Posterior vena cava (tissue), 2 donors: ENCODE data around the gene ZFP14. TPM values are rescaled to one million over a fixed set of nuclear protein-coding genes. Genes with fewer than 3 reads are reported as not detected.
A peak's percentile ranks its signal among the peaks of the same experiment; 100 is the strongest.
"Not testable (repeated sequence)": the region's sequence is repeated elsewhere in the genome, so short reads cannot be mapped to it uniquely, and the experiment has no call there.

Source experiments
- DNase-seq: peaks from one replicate; pipeline ENCODE4 v3.0.0-alpha.2; 2020; ENCODE audit warnings: low spot score
- intact Hi-C, 2 donors: fragments of 100-400 bp; cut with DNase I; formaldehyde crosslinking; loops; one replicate each; pipeline versions ENCODE4 v1.14.1 to v1.14.2; 2022 to 2023
- total RNA-seq, 2 donors: library from RNA; stranded (reverse); fragmentation: NEBNext Ultra II Directional; extraction: Animal tissue kit (Norgen Biotek cat#: 25700); gene quantifications; one replicate each; pipeline ENCODE4 v1.2.1, GENCODE V29; 2021
- donor health status: DM: yes; HTN: yes; CAD: no.
- donor health status: DM: yes; HTN: yes; CAD: no.

The ZFP14 gene
- total RNA-seq, 2 donors from 2014 or later = 3.9 to 4.3 TPM

DNA sequence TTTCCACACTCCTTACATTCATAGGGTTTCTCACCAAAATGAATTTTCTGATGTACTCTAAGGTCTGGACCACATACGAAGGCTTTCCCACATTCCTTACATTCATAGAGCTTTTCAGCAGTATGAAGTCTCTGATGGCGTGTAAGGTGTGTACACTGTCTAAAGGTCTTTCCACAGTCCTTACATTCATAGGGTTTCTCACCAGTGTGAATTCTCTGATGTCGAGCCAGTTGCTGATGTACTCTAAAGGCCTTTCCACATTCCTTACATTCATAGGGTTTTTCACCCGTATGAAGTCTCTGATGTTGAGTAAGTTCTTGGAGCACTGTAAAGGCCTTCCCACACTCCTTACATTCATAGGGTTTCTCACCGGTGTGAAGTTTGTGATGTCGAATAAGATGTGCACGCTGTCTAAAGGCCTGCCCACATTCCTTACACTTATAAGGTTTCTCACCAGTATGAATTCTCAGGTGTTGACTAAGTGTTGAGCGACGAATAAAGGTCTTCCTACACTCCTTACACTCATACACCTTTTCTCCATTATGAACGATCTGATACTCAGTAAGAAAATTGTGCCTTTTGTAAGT is 38.1 kb downstream of the ZFP14 start:
- intact Hi-C loops = no loop called here
- no peak for DNase-seq

DNA sequence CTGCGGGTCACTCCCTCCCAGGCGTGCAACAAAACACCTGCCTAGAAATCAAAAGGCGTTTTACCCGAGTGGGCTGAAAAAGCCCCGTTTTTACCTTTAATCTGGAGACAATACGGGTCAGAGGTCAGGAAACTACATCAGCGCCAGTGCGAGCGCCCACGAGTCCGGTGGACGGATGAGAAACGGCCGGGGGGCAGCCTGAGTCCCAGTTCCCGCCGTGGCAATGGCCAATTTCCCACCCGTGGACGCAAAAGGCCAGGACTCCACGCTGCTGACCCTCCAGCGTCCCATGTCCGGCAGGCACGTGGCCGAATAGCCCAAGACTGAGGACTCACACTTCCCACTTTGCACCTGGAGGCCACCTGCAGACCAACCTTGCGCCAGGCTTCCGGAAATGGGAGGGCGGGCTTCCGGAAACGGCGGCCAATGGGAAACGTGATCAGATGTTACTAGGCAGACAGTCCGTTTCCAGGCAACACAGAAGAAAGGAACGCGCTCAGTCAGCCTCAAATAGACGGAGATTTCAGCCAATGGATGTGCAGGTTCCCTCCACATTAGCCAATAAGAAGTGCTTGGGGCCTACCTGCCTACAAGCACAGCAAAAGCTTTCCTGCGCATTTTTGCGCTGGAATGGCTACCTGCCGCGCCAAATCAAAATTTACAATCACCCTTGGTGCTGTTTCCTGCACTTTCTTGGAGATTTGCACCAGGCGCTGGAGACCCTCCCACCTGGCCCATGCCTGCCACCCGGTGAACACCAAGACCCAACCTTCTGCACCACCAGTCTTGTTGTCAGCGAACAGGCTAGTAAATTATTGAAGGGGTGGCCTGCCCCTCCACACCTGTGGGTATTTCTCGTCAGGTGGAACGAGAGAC is 47.4 kb downstream of the ZFP14 start:
- intact Hi-C loops = no loop called here
- peak; percentile 94 for DNase-seq

DNA sequence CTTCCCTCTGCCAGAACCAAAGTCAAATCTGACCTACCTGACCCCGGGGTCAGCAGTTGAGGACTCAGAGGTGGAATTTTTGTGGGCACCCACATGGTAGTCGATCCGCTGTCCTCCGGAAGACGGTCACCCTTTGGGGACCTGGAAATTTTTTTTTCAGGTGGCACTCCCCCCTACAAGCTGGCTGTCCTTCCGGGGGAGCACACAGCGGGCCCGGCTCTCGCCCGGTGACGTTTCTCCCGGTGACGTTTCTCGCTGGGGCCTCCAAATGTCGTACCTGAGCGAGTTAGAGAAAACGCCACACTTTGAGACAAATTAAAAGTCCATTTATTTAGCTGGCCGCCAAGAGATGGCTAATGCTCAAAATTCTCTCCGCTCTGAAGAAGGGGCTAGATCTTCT is 48.8 kb downstream of the ZFP14 start:
- DNase-seq = no peak
- intact Hi-C loops = no loop called here

DNA sequence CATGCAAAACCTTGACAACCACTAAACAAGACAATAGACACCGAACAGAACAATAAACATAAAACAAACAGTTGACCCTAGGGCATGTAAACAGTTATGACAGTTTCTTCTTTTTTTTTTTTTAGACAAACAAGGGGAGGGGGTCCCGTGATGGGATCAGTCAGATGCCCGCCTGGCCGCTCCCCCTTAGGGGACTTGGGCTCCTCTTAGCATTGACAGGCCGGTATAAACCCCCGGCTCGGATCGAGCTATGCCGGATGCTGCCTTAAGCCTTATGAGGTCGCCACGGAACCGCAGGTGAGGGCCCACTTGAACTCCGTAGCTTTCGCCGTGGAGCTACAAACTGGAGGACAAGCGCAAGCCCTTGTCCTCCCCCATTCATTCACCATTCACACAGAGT is 49.5 kb downstream of the ZFP14 start:
- intact Hi-C loops = not testable (repeated sequence)

DNA sequence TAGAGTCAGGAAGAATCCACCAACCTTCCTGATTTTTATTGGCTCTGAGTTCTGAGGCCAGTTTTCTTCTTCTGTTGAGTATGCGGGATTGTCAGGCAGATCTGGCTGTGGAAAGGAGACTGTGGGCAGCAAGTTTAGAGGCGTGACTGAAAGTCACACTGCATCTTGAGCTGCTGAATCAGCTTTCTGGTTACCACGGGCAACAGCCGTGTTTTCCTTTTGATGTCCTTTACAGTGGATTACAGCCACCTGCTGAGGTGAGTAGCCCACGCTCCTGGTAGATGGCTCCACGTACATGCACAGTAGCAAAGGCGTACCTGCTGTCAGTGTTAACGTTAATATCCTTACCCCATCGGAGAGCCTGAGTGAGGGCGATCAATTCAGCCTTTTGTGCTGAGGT is 52.4 kb downstream of the ZFP14 start:
- intact Hi-C loops, DNase-seq: not testable (repeated sequence)

More for the DNA sequence above, 49.5 kb downstream of the ZFP14 start:
- DNase-seq = not testable (repeated sequence)

DNA sequence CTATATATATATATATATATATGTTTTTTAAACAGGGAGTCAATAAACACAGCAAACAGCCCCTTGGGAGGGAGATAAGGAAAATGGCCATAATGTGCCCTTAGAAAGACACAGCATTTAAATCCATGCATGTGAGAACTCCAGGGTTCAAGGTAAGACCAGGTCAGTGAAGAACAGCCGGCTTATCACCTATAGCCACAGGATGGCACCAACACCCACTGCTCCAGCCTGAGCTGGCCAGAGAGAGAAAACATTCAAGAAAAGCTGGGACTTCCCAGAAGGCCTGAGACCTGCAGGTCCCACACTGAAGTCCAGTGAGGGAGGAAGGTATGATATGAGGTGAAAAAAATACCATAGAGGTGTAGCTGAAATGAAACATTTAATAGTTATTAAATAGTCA is 63.8 kb downstream of the ZFP14 start:
- DNase-seq, intact Hi-C loops: not testable (repeated sequence)

DNA sequence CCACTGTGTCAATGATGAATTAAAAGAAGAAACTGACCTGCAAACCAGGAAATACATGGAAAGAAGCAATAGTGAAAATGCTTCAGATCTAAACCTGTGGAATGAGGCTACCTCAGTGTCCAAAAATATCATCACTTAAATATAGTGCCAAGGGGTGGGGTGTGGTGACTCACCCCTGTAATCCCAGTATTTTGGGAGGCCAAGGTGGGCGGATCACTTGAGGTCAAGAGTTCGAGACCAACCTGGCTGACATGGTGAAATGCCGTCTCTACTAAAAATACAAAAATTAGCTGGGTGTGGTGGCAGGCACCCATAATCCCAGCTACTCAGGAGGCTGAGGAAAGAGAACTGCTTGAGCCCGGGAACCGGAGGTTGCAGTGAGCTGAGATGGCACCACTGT is 64.9 kb downstream of the ZFP14 start:
- DNase-seq, intact Hi-C loops: not testable (repeated sequence)

DNA sequence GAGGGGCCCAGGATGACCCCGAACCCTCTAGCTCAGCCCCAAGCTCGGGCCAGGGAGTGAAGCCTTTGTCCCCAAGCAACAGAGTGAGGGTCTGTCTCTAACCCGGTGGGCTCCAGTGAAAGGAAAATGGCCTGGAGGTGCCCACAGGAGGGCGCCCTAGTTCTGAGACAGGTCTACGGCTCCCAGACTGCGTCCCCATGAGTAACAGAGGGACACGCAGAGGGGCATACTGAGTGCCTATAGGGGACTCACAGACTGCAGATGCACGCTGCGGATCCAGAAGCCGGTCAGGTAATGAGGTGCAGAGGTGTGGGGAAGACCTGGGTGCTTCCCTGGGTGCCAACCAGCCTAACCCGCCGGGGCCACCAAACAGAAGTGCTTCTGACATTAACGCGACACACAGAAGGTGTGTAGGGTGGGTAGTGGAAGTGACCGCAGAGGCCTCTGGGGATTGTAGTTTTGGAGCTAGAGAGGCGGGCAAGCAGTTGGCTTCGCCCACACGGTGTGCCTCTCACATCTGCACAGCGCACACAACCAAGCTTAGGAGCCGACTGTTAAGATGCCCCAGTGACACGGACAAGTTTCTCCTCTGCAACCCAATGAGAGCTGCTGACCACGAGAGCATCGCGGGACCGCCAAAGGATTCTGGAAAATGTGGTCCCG is 67.8 kb downstream of the ZFP14 start:
- intact Hi-C loops, DNase-seq: not testable (repeated sequence)

DNA sequence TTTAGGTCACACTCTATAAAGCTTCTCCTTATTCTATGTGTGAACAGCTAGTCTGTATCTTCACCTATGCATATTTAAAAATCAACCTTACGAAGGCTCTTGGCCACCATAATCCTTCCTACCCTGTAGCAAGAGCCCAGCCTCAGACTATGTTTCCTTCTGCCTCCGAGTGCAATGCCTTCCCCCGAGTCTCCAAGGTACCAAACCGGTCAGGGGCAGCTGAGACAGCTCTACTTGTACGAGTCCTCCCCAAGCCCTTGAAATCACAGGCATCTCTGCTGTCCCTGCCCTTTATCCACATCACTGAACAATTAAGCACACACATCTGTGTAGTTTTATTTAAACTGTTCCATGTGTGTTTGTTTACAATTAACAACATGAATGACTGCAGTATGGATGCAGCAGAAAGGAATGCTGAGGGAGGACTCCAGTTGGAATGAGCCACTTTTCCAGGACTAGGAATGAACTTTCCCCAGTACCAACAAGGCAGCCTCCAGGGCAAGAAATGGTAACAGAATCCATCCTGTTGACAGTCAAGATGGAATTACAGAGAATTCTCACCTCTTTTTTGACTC is 68.5 kb downstream of the ZFP14 start:
- intact Hi-C loops, DNase-seq: not testable (repeated sequence)

DNA sequence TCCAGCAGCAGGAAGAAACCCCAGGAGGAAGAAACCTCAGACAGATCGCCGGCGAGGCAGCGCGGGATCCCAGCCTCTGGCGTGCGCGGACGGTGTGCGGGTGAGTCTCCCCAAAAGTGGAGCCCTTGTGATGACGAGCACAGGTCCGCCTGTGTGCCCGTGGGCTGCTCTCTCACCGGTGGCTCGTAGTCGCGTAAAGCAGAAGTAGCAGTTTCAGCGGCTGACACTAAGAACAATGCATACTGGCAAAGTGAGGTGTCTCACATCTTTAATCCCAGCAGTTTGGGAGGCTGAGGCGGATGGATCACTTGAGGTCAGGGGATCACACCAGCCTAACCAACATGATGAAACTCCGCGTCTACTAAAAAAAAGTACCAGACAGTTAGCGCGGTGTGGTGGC is 69.2 kb downstream of the ZFP14 start:
- DNase-seq, intact Hi-C loops: not testable (repeated sequence)

DNA sequence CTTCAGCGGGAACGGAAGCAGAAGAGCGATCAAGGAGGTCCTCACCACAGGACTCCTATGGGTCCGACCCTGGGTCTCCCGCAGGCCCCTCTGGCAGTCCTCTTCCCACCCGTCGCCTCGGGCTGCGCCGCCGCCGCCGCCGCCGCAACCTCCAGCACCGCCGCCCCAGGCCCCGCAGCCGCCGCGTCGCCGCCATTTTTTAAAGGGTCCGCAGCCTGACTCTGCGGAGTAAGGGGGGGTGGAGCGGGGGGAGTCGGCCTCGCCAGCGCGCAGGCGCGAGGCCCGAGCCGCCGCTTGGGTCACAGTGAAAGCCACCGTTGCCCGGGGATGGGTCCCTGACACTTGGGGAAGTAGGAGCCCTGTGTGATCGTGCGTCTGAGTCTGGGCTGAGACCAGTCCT is 69.7 kb downstream of the ZFP14 start:
- DNase-seq, intact Hi-C loops: not testable (repeated sequence)

DNA sequence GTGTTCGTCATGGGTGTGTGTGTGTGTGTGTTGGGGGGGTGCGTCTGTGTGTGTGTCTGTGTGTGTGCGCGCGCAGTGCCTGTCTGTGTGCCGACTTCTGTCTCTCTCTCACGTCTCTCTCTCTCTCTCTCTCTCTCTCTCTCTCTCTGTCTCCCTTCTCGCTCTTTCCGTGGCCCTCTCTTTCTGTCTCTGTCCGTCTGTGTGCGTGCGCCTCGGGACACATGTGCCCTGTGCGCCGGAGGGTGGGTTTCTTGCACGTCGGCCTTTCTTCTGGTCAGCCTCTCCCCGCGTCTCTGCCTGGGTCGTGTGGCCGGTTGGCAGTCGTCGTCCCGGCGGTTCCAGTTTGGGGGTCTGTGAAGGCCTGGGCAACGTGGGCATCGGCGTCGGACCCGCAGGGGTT is 86.7 kb downstream of the ZFP14 start:
- DNase-seq, intact Hi-C loops: not testable (repeated sequence)

Other genes starting within 250 kb of the ZFP14 start
- gene CAPNS1, start 239.1 kb downstream of the ZFP14 start, total RNA-seq = 100 to 1,000 TPM; 586 to 597 TPM
- 100 to 1,000 TPM; 232 to 242 TPM for gene COX7A1, start 226.8 kb downstream of the ZFP14 start, total RNA-seq
- 1 to 10 TPM; 5.2 to 5.3 TPM for gene ZNF565, start 164.5 kb downstream of the ZFP14 start, total RNA-seq
- 10 to 100 TPM; 40.2 to 41.7 TPM for gene ZNF146, start 164.1 kb downstream of the ZFP14 start, total RNA-seq
- 1 to 10 TPM; 6.1 to 6.3 TPM for gene ZFP82, start 39.4 kb upstream of the ZFP14 start, total RNA-seq
- gene ZNF566, start 110.4 kb upstream of the ZFP14 start, total RNA-seq = 10 to 100 TPM; 10.1 to 13.7 TPM
- gene ZNF260, start 149.1 kb upstream of the ZFP14 start, total RNA-seq = 10 to 100 TPM in 1 of 2 donors, 1 to 10 TPM in 1; 7.6 to 11.8 TPM
- gene ZNF529, start 194.1 kb upstream of the ZFP14 start, total RNA-seq = 10 to 100 TPM; 13.9 to 15.9 TPM
- gene ZNF382, start 226.1 kb upstream of the ZFP14 start, total RNA-seq = 1 to 10 TPM; 7.3 to 7.4 TPM